Ovary (tissue), 3 donors: Measurements from ENCODE around the gene TCERG1L.

Source experiments
- CTCF ChIP-seq, 3 donors: fragments of 450-650 bp in 2 of 3; fragments of 200-600 bp in 1 of 3; IDR thresholded peaks; one replicate each; pipeline versions ENCODE4 v1.5.1 to v1.8.0; 2016 to 2022; ENCODE audit warnings: antibody characterized with exemption in 3 of 3, mild to moderate bottlenecking in 1 of 3
- EP300 ChIP-seq: sonication (generic); formaldehyde crosslinking; IDR thresholded peaks from one replicate; pipeline ENCODE4 v1.6.1; 2017; ENCODE audit warnings: antibody characterized with exemption
- POLR2A ChIP-seq: fragments of 450-650 bp; IDR thresholded peaks from one replicate; pipeline ENCODE4 v1.6.1; 2017; ENCODE audit warnings: antibody characterized with exemption, mild to moderate bottlenecking, moderate library complexity
- donor health status: DM: no; HTN: no; CAD: no.

DNA sequence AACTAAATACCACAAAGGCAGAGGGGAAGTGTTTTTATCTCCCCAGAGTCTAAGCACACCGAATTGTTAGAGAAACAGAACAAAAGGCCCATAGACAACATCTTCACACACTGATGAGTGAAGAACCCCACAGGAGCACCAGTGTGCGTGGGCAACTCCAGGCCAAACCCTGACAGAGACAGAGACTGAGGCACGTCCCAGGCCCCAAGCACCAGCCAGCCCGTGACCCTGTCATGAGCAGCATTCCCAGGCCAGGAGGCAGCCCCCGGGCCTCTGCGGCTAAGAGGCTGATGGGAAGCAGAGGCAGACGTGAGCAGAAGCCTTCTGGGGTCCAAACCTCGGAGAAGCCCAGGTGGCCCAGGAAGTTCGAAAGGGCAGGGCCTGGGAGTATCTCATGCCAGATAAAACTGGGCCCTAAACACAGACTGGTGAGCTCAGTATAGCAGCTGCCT, 184.4 kb downstream of the TCERG1L start:
- TF ChIP-seq POLR2A (no peak), CTCF (IDR thresholded peaks at IDR 0.05) (no peak), EP300 (no peak)
